T-cell (primary cell): ENCODE results near the gene DCTN2. TPM values are rescaled to one million over a fixed set of nuclear protein-coding genes. Genes with fewer than 3 reads are reported as not detected.

Source experiments
- ATAC-seq, 4 experiments: fragments of 200-7000 bp in 3 of 4; fragments of 150-1000 bp in 1 of 4; cut with Tn5 transposase; replicated peaks in 1 of 4; 1 replicate in 3 of 4; 2 replicates in 1 of 4; pipeline ENCODE4 v1.10.0; 2021; ENCODE audit warnings: moderate library complexity in 3 of 4, mild to moderate bottlenecking in 2 of 4, moderate number of reproducible peaks in 1 of 4
- CTCF ChIA-PET, 2 donors: fragments of 300-600 bp; sonication (Branson Sonifier 250); formaldehyde crosslinking; loops; one replicate each; lab custom pipeline; 2022; ENCODE audit warnings: antibody characterized with exemption in 2 of 2; lab: Charles Lee
- POLR2A ChIA-PET, 2 donors: fragments of 300-600 bp; sonication (Branson Sonifier 250); formaldehyde crosslinking; loops; one replicate each; lab custom pipeline; 2022; ENCODE audit warnings: antibody characterized with exemption in 2 of 2; lab: Charles Lee
- DNase-seq, 35 experiments: peaks; one replicate each; pipeline versions ENCODE4 v3.0.0 to v3.0.0-alpha.2; 2013 to 2023
- H3K27ac ChIP-seq: one replicate; pipeline ENCODE4 v1.5.1; 2013; ENCODE audit warnings: low read length
- H3K27me3 ChIP-seq, 2 experiments: replicated peaks in 1 of 2; 1 replicate in 1 of 2; 2 replicates in 1 of 2; pipeline versions ENCODE4 v1.6.1 to v1.7.0; 2013; ENCODE audit warnings: low read length in 1 of 2, mixed read lengths in 1 of 2; ENCODE audit not compliant: control insufficient read depth in 2 of 2, insufficient read depth in 2 of 2; ENCODE audit errors: extremely low read depth in 1 of 2
- H3K36me3 ChIP-seq, 2 donors: 1 replicate in 1 of 2; 2 replicates in 1 of 2; pipeline versions ENCODE4 v1.6.1 to v1.7.0; 2013; ENCODE audit warnings: low read length in 1 of 2; ENCODE audit not compliant: control insufficient read depth in 2 of 2, insufficient read depth in 1 of 2; ENCODE audit errors: extremely low read depth in 1 of 2
- H3K4me1 ChIP-seq, 2 experiments: 1 replicate in 1 of 2; 2 replicates in 1 of 2; pipeline versions ENCODE4 v1.6.1 to v1.7.0; 2013; ENCODE audit warnings: low read length in 2 of 2, mixed read lengths in 1 of 2; ENCODE audit not compliant: insufficient read depth in 2 of 2, control insufficient read depth in 1 of 2; ENCODE audit errors: extremely low read depth in 1 of 2
- H3K4me3 ChIP-seq, 2 donors: 1 replicate in 1 of 2; 2 replicates in 1 of 2; pipeline versions ENCODE4 v1.5.1 to v1.7.0; 2013; ENCODE audit warnings: mild to moderate bottlenecking in 2 of 2, low read length in 1 of 2, moderate library complexity in 1 of 2; ENCODE audit not compliant: control insufficient read depth in 1 of 2; ENCODE audit errors: extremely low read depth in 1 of 2
- H3K9me3 ChIP-seq: 2 replicates; pipeline ENCODE4 v1.7.0; 2013
- H3K27ac Mint-ChIP-seq, 2 donors: one replicate each; pipeline ENCODE4 v1.8.0; 2020 to 2021; ENCODE audit warnings: mild to moderate bottlenecking in 2 of 2, mixed read lengths in 2 of 2
- H3K27me3 Mint-ChIP-seq, 2 donors: one replicate each; pipeline ENCODE4 v1.8.0; 2021 to 2022; ENCODE audit warnings: mixed read lengths in 2 of 2
- H3K36me3 Mint-ChIP-seq: one replicate; pipeline ENCODE4 v1.8.0; 2021; ENCODE audit warnings: mixed read lengths
- H3K4me1 Mint-ChIP-seq, 3 donors: one replicate each; pipeline ENCODE4 v1.8.0; 2020 to 2022; ENCODE audit warnings: mixed read lengths in 3 of 3, mild to moderate bottlenecking in 1 of 3
- H3K4me3 Mint-ChIP-seq, 3 donors: one replicate each; pipeline ENCODE4 v1.8.0; 2020 to 2022; ENCODE audit warnings: mild to moderate bottlenecking in 3 of 3, mixed read lengths in 3 of 3, moderate library complexity in 3 of 3
- H3K9me3 Mint-ChIP-seq, 3 donors: one replicate each; pipeline ENCODE4 v1.8.0; 2020 to 2022; ENCODE audit warnings: mixed read lengths in 3 of 3
- WGBS: methylation state at CpG from one replicate; pipeline ENCODE4 v1.1.5; 2013; ENCODE audit warnings: missing lambda C conversion rate; ENCODE audit not compliant: insufficient coverage; 5-methylcytosine and 5-hydroxymethylcytosine counted together
- total RNA-seq, 35 experiments: library from RNA in 6 of 35; stranded (reverse) in 6 of 35; fragments of 120-200 nt in 1 of 35; gene quantifications; one replicate each; pipeline versions ENCODE4 v1.2.1 to v1.2.4 and lab custom pipeline; 2013 to 2026

DCTN2 gene
- total RNA-seq, 5 donors from 2014 or later (not counting 1 experiment from before 2014, with no cell fraction given) = 60.1 to 81.9 (median 71.5) TPM

DNA sequence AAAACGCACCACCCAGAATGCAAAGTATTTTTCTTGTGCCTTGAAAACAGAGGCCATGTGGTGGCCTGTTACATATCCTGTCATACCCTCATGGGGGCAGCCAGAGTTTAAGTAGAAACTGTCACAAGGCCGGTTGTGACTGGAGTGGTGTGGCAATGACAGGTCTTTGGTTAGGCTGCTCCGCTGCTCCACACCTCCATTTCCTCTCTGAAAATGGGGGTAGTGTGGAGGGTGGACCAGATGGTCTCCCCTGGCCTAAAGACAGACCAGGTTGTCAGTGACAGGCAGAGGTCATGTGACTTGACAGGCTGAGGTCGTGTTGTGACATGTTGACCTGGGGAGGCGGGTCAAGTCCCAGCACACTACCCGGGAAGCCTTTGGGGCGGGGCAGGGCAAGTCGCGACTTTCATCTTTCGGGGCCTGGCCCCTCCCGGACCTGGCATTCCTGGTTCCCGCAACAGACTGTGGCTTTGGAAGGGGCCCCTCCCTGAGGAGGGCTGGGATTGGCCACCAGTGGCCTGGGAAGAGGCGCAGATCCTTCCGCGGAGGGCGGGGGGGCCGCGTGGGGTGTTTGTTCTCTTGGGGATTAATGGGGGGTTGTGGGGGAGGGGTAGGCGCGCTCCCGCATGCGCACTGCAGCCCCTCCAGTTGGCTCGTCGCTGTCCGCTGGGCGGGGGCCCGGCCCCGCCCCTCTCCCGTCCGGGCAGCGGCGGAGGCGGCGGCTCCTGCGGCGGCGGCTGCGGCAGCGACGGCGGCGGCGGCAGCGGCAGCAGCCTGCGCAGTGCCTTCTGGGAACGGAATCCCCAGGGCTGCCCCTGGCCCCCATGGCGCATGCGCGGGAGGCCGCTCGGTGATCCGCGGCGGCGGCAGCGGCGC lies 24.7 kb downstream of the DCTN2 start, which contains the start of gene MBD6:
Gene MBD6 (plus strand): TSS at position 814 of the 876 bp plus-strand sequence. CDS start 1,480 bp downstream, outside the sequence.
- CTCF ChIA-PET = no interaction called here
- H3K4me3 ChIP-seq = peak within 1 kb of the TSS; percentile 79 to 84
- Mint-ChIP-seq H3K4me3 (peak within 1 kb of the TSS; percentile 91 to 98 (median 94)), H3K9me3 (no peaks in the 10 kb centered on the region), H3K27me3 (no peaks in the 10 kb centered on the region), H3K27ac (peak within 1 kb of the TSS; percentile 99 to 100), H3K36me3 (peaks cover 18% of the 10 kb centered on the region), H3K4me1 (peaks cover 57 to 64% (median 58%) of the 10 kb centered on the region in 3 donors)
- H3K27ac ChIP-seq = peak within 1 kb of the TSS; percentile 100
- H3K36me3 ChIP-seq = peaks cover 0 to 38% of the 10 kb centered on the region in 2 donors
- no peaks in the 10 kb centered on the region for H3K9me3 ChIP-seq
- H3K27me3 ChIP-seq = no peaks in the 10 kb centered on the region
- WGBS = under 1% methylated on average over 51 of the region's 57 CpGs
- ATAC-seq = peak; percentile 34 to 56 (median 41)
- POLR2A ChIA-PET = no interaction called here
- peak; percentile 77 to 95 (median 87) for DNase-seq
- peaks cover 25 to 70% of the 10 kb centered on the region in 2 experiments for H3K4me1 ChIP-seq

DNA sequence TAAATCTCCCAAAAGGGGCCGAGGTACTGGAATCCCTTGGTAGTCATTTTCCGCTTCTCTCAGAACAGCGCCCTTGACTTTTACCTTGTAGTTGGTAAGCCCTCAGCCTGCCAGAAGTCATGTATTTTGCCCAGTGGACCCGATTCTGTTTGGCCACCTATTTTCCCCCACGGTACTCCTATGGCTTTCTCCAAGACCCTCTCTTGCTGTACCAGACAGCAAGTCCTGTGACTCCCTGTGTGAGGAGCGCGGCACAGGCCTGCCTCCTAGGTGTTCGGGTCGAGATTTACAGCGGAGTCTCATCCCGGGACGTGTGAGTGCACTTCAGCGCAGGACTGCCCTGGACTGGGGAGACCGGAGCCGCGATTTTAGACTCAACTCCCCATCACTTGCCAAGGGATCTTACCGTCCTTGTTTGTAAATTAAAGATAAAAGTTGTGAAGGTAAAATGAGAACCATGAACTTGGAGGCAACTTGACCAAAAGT lies 25.4 kb downstream of the DCTN2 start:
- ChIA-PET POLR2A (interaction anchor here in 1 of 2 donors (1.6 kb wide), 1 partner anchor 42 kb away, joined by 10 read pairs; the partner anchor contains the start of gene ARHGAP9), CTCF (interaction anchor here (0.7 to 1.6 kb wide), 2 partner anchors 45 to 66 kb away, joined by 4 read pairs; no protein-coding TSS in a partner anchor)
- Mint-ChIP-seq H3K36me3 (peaks cover 22% of the 10 kb centered on the region), H3K4me1 (peaks cover 57 to 64% (median 60%) of the 10 kb centered on the region in 3 donors), H3K27ac (peak overlapping the region; percentile 99 to 100), H3K9me3 (no peaks in the 10 kb centered on the region), H3K4me3 (peak overlapping the region; percentile 91 to 98 (median 94)), H3K27me3 (no peaks in the 10 kb centered on the region)
- no peak for ATAC-seq
- H3K9me3 ChIP-seq = no peaks in the 10 kb centered on the region
- H3K36me3 ChIP-seq = peaks cover 0 to 39% of the 10 kb centered on the region in 2 donors
- 78% methylated on average over 8 of the region's 17 CpGs for WGBS
- H3K4me3 ChIP-seq = peak overlapping the region; percentile 62 to 84
- peak overlapping the region; percentile 100 for H3K27ac ChIP-seq
- H3K27me3 ChIP-seq = no peaks in the 10 kb centered on the region
- DNase-seq = peak in 12 of 35 experiments; percentile 5 to 35 (median 16)
- H3K4me1 ChIP-seq = peaks cover 25 to 70% of the 10 kb centered on the region in 2 experiments

DNA sequence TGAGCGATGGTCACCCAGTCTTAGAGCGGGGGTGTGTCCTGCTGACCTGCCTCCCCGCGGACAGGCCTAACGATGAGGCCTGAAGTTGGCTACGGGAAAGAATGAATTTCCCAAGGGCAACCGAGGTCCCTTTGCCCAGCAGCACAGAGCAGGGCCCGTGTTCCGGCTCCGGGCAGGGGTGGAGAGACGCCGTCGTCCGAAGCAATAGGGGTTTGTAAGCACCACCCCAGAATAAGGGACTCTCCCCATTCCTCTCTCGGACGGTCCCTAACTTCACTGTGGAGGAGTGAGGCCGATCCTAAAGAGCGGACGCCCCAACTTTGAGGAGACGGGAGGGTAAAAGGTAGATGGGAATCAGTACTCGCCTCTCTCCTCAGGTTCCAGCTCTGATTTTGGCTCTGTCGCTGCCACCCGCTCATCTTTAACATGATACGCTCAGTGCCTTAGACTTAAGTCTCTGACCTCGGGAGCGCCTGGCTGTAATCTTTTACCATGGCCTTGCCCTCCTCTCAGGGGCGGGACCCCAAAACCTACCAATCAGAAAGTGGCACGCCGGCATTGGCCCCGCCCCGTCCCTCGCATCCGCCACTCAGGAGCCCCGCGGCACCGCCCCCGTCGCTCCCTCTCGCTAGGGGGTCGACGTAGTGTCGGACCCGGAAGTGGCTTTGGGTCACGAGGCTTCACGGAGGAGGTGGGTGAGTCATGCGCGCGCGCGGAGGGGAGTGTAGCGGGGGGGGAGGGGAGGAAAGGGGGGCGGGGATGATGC lies 26.8 kb downstream of the DCTN2 start, which contains the start of gene DDIT3:
Gene DDIT3 (minus strand): TSS at position 462 of the 766 bp plus-strand sequence. CDS start 3,108 bp downstream, outside the sequence.
- Histone ChIP-seq H3K27ac (peak within 1 kb of the TSS; percentile 100), H3K4me1 (peaks cover 25 to 59% of the 10 kb centered on the region in 2 experiments), H3K36me3 (peaks cover 0 to 41% of the 10 kb centered on the region in 2 donors), H3K4me3 (peak within 1 kb of the TSS; percentile 95 to 98), H3K9me3 (no peaks in the 10 kb centered on the region), H3K27me3 (no peaks in the 10 kb centered on the region)
- WGBS = under 1% methylated on average over 19 of the region's 52 CpGs
- H3K4me3 Mint-ChIP-seq = peak within 1 kb of the TSS; percentile 94 to 98 (median 94)
- peak; percentile 98 to 100 (median 99) for DNase-seq
- H3K27ac Mint-ChIP-seq = peak within 1 kb of the TSS; percentile 99 to 100
- CTCF ChIA-PET = interaction anchor here in 1 of 2 donors (1.2 to 1.6 kb wide), 2 partner anchors 40 to 43 kb away, joined by 3 to 4 read pairs; partner anchors contain the start of gene ARHGAP9
- H3K9me3 Mint-ChIP-seq = no peaks in the 10 kb centered on the region
- POLR2A ChIA-PET = interaction anchor here in 1 of 2 donors (0.5 to 2.1 kb wide), 5 partner anchors 8 to 43 kb away, joined by 3 to 10 read pairs (median 4); partner anchors contain the start of gene ARHGAP9
- peaks cover 57 to 64% (median 60%) of the 10 kb centered on the region in 3 donors for H3K4me1 Mint-ChIP-seq
- peak; percentile 77 to 82 (median 78) for ATAC-seq
- H3K27me3 Mint-ChIP-seq = no peaks in the 10 kb centered on the region
- peaks cover 33% of the 10 kb centered on the region for H3K36me3 Mint-ChIP-seq

DNA sequence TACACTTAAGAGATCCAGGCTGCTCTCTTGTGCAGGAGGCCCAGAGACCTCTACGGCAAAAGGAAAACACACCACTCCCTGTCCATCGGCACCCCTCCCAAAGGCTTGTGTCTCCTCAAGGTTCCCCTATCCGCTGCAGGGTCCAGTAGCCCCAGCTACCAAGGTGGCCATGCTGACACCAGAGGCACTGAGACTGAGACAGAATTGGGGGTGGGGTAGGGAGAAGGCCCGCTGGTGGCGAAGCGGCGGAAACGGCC lies 27.3 kb downstream of the DCTN2 start:
- no peaks in the 10 kb centered on the region for H3K27me3 Mint-ChIP-seq

DNA sequence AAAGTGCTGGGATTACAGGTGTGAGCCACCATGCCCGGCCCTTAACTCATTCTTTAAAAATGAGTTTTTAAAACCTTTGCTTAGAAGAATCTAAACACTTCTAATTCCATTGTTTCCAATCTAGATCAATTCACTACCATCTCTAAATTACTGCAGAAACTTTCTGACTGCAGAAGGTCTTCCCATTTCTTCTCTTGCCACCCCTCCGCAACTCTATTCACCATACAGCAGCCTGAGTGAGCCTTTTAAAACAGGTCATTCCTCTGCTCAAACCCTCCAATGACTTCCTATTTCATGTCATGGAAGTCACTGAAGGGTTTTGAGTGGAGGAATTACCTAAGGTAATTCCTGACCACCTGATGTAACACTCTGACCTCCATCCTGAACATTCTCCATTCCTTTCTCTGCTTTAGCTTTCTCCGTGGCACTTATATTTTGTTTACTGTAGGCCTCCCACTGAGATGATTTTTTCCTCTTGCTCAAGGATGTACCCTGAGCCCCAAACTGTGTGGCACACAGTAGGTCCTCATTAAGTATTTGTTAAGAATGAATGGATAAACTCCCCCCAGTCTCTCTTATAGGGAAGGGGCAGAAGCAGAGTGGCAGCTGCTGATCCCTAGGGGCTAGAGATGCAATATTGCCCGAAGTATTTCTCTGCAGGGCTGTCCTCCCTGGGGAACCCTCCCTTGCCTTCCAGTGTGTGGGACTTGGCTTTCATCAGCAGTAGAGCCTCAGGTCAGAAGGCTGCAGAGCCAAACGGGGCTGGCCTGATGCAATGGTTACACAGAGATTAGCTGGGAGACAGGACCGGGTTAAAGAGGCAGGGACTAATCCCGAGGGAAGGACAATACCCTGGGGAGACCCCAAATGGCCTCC lies 27.8 kb downstream of the DCTN2 start:
- Mint-ChIP-seq H3K27me3 (no peaks in the 10 kb centered on the region), H3K4me3 (peak overlapping the region; percentile 94 to 98 (median 94)), H3K4me1 (peaks cover 48 to 56% (median 51%) of the 10 kb centered on the region in 3 donors), H3K27ac (peak overlapping the region; percentile 99 to 100), H3K36me3 (peaks cover 41% of the 10 kb centered on the region), H3K9me3 (no peaks in the 10 kb centered on the region)
- DNase-seq (peak in 2 of 35 experiments; percentile 23 to 33), ATAC-seq (no peak)
- ChIA-PET POLR2A (interaction anchor here (0.5 to 2.1 kb wide), 2 partner anchors 42 to 262 kb away, joined by 3 to 6 read pairs; no protein-coding TSS in a partner anchor), CTCF (interaction anchor here in 1 of 2 donors (0.6 kb wide), 1 partner anchor 42 kb away, joined by 3 read pairs; no protein-coding TSS in a partner anchor)
- Histone ChIP-seq H3K27me3 (no peaks in the 10 kb centered on the region), H3K9me3 (no peaks in the 10 kb centered on the region), H3K4me3 (peak overlapping the region; percentile 95 to 98), H3K4me1 (peaks cover 25 to 50% of the 10 kb centered on the region in 2 experiments), H3K27ac (peak overlapping the region; percentile 94), H3K36me3 (peaks cover 0 to 41% of the 10 kb centered on the region in 2 donors)
- WGBS = 29% methylated on average over 3 of the region's 7 CpGs

More for the DNA sequence above, 27.3 kb downstream of the DCTN2 start:
- Mint-ChIP-seq H3K4me1 (peaks cover 53 to 61% (median 56%) of the 10 kb centered on the region in 3 donors), H3K36me3 (peaks cover 35% of the 10 kb centered on the region), H3K27ac (peak overlapping the region; percentile 99 to 100), H3K4me3 (peak overlapping the region; percentile 94 to 98 (median 94)), H3K9me3 (no peaks in the 10 kb centered on the region)
- Histone ChIP-seq H3K27me3 (no peaks in the 10 kb centered on the region), H3K9me3 (no peaks in the 10 kb centered on the region), H3K27ac (peak overlapping the region; percentile 94), H3K36me3 (peaks cover 0 to 41% of the 10 kb centered on the region in 2 donors), H3K4me1 (peaks cover 25 to 56% of the 10 kb centered on the region in 2 experiments), H3K4me3 (peak overlapping the region; percentile 95 to 98)
- DNase-seq (peak in 11 of 35 experiments; percentile 9 to 28 (median 19)), ATAC-seq (no peak)
- POLR2A ChIA-PET = interaction anchor here in 1 of 2 donors (0.5 to 2.1 kb wide), 5 partner anchors 7 to 43 kb away, joined by 3 to 10 read pairs (median 4); partner anchors contain the start of gene ARHGAP9
- CTCF ChIA-PET = interaction anchor here in 1 of 2 donors (0.6 to 1.6 kb wide), 2 partner anchors 43 kb away, joined by 3 to 4 read pairs; no protein-coding TSS in a partner anchor
- 3% methylated on average over 5 of the region's 8 CpGs for WGBS
